AG04449 (cell line): ENCODE results near the gene CIBAR2.

Experiments used
- CTCF ChIA-PET: fragments of 350-600 bp; formaldehyde crosslinking; extraction: SDS; loops from one replicate; lab custom pipeline; 2021; ENCODE audit warnings: antibody characterized with exemption; lab: Yijun Ruan, JAX
- POLR2A ChIA-PET: fragments of 400-600, 350-600 bp; formaldehyde crosslinking; extraction: SDS; loops from one replicate; lab custom pipeline; 2020; ENCODE audit warnings: antibody characterized with exemption, inconsistent platforms; lab: Yijun Ruan, JAX
- DNase-seq: peaks from one replicate; pipeline ENCODE4 v3.0.0-alpha.2; 2010; ENCODE audit warnings: low read depth, low spot score
- H3K4me3 ChIP-seq: 2 replicates; pipeline ENCODE4 v1.5.1; 2011; ENCODE audit warnings: low read depth, mild to moderate bottlenecking, control low read depth, low read length
- TF ChIP-seq, protein P1 (sequence below): IDR thresholded peaks from one replicate; pipeline ENCODE4 v1.5.1; 2011; ENCODE audit warnings: mild to moderate bottlenecking, moderate library complexity, low read length, control low read depth, inconsistent platforms; ENCODE audit not compliant: insufficient read depth; ENCODE audit errors: missing control alignments

CIBAR2 gene

DNA sequence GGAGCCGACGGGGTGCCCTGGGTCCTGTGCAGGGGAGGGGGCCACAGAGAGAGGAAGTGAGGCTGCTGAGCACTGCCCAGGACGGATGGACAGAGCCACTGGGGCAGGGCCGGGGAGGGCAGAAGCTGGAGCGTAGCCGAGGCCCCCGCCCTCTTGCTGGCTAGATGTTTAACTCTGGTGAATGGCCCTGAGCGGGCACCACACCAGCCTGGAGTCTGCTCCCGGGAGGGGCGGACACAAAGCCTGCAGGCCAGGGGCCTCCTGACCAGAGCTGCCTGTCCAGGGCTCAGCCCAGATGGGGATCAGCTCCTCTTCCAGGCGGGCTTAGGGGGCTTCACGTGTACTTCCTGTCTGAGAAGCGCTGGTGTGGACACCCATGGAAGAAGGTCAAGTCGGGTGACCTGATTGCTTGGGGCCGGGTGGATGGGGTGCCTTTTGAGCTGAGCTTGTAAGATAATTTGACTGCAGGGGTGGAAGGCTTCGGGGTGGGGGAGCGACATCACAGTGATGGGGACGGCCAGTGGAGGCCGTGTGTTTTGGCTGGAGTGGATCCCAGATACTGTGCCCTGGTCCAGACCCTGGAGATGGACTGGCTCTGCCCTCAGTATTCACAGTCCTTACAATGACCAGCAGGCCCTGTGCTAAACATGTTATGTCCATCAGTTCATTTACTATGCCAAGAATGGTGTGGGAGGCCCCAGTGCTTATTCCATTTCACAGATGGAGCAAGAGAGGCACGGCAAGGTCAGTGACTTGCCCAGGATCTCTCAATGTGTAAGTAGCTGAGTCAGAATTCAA is 33.7 kb upstream of the CIBAR2 start:
- H3K4me3 ChIP-seq: no peak overlapping the region
- POLR2A ChIA-PET: no interaction called here
- TF ChIP-seq, protein P1, sequence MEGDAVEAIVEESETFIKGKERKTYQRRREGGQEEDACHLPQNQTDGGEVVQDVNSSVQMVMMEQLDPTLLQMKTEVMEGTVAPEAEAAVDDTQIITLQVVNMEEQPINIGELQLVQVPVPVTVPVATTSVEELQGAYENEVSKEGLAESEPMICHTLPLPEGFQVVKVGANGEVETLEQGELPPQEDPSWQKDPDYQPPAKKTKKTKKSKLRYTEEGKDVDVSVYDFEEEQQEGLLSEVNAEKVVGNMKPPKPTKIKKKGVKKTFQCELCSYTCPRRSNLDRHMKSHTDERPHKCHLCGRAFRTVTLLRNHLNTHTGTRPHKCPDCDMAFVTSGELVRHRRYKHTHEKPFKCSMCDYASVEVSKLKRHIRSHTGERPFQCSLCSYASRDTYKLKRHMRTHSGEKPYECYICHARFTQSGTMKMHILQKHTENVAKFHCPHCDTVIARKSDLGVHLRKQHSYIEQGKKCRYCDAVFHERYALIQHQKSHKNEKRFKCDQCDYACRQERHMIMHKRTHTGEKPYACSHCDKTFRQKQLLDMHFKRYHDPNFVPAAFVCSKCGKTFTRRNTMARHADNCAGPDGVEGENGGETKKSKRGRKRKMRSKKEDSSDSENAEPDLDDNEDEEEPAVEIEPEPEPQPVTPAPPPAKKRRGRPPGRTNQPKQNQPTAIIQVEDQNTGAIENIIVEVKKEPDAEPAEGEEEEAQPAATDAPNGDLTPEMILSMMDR: no peak
- CTCF ChIA-PET: interaction anchor here (0.8 to 1.1 kb wide), 2 partner anchors 15 to 31 kb away, joined by 3 read pairs; no protein-coding TSS in a partner anchor
- DNase-seq: no peak

DNA sequence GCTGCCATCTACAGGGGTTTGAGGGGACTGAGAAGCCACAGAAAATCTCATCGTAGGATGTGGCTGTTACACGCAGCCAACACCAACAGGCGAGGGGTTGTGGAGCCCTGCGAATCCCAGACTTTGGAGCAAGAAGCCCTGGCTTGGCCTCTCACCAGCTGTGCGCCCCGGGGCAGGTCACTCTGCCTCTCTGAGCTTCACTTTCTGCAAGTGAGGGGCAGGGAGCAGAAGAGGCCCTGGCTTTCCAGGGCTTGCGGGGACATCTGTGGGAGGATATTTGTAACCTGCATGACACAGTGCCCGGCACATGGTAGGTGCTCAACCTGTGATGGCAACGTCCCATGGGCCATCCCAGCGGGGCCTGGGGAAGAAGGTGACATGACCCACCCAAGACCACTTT is 32.9 kb upstream of the CIBAR2 start:
- H3K4me3 ChIP-seq: no peak overlapping the region
- ChIA-PET CTCF (interaction anchor here (0.8 to 1.1 kb wide), 2 partner anchors 15 to 30 kb away, joined by 3 read pairs; no protein-coding TSS in a partner anchor), POLR2A (no interaction called here)
- TF ChIP-seq, protein P1: no peak
- no peak for DNase-seq

DNA sequence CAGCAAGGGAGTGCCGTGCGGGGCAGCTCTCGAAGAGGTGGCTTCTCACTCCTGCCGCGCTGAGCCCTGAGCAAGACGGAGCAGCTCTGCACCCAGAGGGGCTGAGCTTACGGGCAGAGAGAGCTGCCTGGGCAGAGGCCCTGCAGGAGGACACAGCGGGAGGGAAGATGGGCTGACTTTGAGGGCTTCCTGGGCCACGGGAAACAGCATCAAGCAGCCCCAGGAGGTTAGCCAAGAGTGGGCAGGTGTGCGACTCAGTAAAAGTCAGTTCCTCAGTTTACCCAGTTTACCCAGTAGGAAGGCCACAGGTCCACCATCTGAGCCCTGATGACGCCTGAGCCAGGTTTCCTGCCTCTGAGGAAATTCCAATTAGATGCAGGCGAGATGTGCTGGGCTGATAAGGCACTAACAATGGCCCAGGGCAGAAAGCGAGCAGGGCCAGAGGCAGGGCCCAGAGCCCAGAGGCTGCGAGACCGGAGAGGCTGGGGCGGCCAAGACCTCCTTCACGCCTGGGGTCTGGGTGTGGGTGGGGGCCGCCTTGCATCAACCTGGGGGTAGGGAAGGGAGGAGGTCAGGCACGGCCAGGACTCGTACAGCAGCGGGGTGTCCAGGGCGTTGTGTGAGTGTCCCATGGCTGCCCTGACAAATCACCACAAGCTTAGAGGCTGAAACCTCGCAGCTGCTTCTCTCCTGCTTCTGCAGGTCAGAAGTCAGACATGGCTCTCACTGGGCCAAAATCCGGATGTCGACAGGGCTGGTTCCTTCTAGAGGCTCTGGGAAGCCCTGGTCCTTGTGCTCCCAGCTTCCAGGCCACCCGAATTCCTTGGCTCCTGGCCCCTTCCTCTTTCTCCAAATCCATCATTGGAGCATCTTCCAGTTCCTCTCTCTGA is 32.0 kb upstream of the CIBAR2 start:
- ChIA-PET POLR2A (no interaction called here), CTCF (interaction anchor here (0.9 kb wide), 1 partner anchor 29 kb away, joined by 4 read pairs; no protein-coding TSS in a partner anchor)
- TF ChIP-seq, protein P1: no peak
- no peak for DNase-seq
- H3K4me3 ChIP-seq: no peak overlapping the region

DNA sequence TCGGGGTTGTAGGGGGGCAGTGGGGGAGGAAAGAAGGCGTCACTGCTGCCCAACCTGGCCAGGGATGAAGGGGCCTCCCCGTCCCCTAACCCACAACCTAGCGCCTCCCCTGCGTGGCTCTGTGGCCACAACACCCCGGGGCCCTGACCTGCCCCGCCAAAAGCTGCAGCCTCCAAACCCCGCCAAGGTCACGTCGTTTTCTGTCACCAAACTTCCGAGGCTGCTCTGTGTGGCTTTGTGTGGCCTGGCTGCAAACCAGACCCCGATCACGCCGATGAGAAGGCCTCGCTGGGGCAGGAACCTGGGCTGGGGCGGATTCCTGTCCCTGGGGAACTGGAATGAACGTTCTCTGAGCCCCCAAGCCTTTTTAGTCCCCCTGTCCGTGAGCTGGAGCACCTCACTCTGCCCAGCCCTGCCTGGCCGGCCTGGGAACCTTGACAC is 30.5 kb upstream of the CIBAR2 start:
- H3K4me3 ChIP-seq: no peak overlapping the region
- ChIA-PET CTCF (interaction anchor here (1.1 kb wide), 1 partner anchor 28 kb away, joined by 3 read pairs; no protein-coding TSS in a partner anchor), POLR2A (no interaction called here)
- TF ChIP-seq, protein P1: no peak
- no peak for DNase-seq

DNA sequence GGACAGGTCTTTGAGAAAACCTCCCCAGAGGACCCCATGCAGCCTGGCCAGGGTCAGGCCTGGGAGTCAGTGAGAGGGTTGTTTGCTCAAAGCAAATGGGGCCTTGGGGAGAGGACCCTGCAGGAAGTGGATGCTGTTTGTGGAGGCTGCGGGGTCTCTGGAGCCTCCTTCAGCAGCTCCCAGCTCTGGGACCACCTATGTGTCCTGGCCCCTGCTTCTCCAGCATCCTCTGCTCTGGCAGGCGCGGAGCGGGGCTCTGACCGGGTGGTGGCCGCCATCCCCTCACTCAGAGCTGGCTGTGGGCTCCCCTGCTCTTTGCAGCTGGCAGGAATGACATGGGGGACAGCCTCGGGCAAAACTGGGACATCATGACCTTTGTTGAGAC is 29.8 kb upstream of the CIBAR2 start:
- POLR2A ChIA-PET: no interaction called here
- TF ChIP-seq, protein P1: no peak
- no peak overlapping the region for H3K4me3 ChIP-seq
- no peak for DNase-seq
- CTCF ChIA-PET: interaction anchor here (1.1 kb wide), 1 partner anchor 27 kb away, joined by 3 read pairs; no protein-coding TSS in a partner anchor
